ENCODE data around the gene HOXB8.

HOXB8 gene

GRCh38 chr17:48610282-48611211, 4.5 kb downstream of the HOXB8 start, which contains the start of gene HOXB7:
TSS of gene HOXB7 (minus strand) at chr17:48611017. CDS start at chr17:48610918, 99 bp downstream.
- DNase-seq = peak; percentile 68

GRCh38 chr17:48609759-48610281, 5.3 kb downstream of the HOXB8 start:
- DNase-seq = no peak

GRCh38 chr17:48609033-48609432, 6.1 kb downstream of the HOXB8 start:
- DNase-seq = no peak

- no peak for DNase-seq
Measured at GRCh38 chr17:48608494-48608834, 6.6 kb downstream of the HOXB8 start.

- no peak for DNase-seq
Measured at GRCh38 chr17:48606892-48607614, 8.0 kb downstream of the HOXB8 start.

GRCh38 chr17:48605991-48606891, 8.9 kb downstream of the HOXB8 start:
- no peak for DNase-seq

GRCh38 chr17:48605409-48605919, 9.6 kb downstream of the HOXB8 start:
- DNase-seq = no peak

GRCh38 chr17:48604770-48605329, 10.2 kb downstream of the HOXB8 start, which contains the start of gene HOXB6:
TSS of gene HOXB6 (minus strand) at chr17:48604986. CDS start at chr17:48598150, 6,836 bp downstream.
- peak; percentile 45 for DNase-seq

GRCh38 chr17:48603959-48604769, 10.9 kb downstream of the HOXB8 start:
- peak; percentile 48 for DNase-seq

- DNase-seq = no peak
Measured at GRCh38 chr17:48601539-48602425, 13.3 kb downstream of the HOXB8 start.

- no peak for DNase-seq
Measured at GRCh38 chr17:48601207-48601538, 13.9 kb downstream of the HOXB8 start.

GRCh38 chr17:48600244-48601098, 14.6 kb downstream of the HOXB8 start:
- no peak for DNase-seq

GRCh38 chr17:48599354-48599753, 15.7 kb downstream of the HOXB8 start:
- no peak for DNase-seq

- no peak for DNase-seq
Measured at GRCh38 chr17:48598736-48599135, 16.4 kb downstream of the HOXB8 start.

- DNase-seq = peak; percentile 57
Measured at GRCh38 chr17:48597778-48598631, 17.1 kb downstream of the HOXB8 start.

GRCh38 chr17:48597528-48597777, 17.6 kb downstream of the HOXB8 start:
- no peak for DNase-seq

- DNase-seq = peak; percentile 68
Measured at GRCh38 chr17:48596735-48597527, 18.2 kb downstream of the HOXB8 start.
